NCI-H748 (cell line): ENCODE results near the gene PPIP5K2.
"Not testable (repeated sequence)": the region's sequence is repeated elsewhere in the genome, so short reads cannot be mapped to it uniquely, and the experiment has no call there.

Experiments used
- DNase-seq: peaks from one replicate; lab custom pipeline; 2025; ENCODE audit not compliant: unreplicated experiment; lab: John Stamatoyannopoulos, UW

The PPIP5K2 gene

GRCh38 chr5:103120607-103121200 lies 603 bp downstream of the PPIP5K2 start:
- peak; percentile 54 for DNase-seq

GRCh38 chr5:103122242-103122641 lies 2.1 kb downstream of the PPIP5K2 start:
- no peak for DNase-seq

GRCh38 chr5:103126557-103126956 lies 6.5 kb downstream of the PPIP5K2 start:
- DNase-seq, result no peak

GRCh38 chr5:103127292-103127817 lies 7.3 kb downstream of the PPIP5K2 start:
- DNase-seq, result no peak

GRCh38 chr5:103128202-103128601 lies 8.1 kb downstream of the PPIP5K2 start:
- DNase-seq, result no peak

- DNase-seq, result no peak
Observed at GRCh38 chr5:103132684-103133083, 12.6 kb downstream of the PPIP5K2 start.

- DNase-seq, result no peak
Observed at GRCh38 chr5:103133231-103133630, 13.1 kb downstream of the PPIP5K2 start.

GRCh38 chr5:103135461-103135860 lies 15.4 kb downstream of the PPIP5K2 start:
- no peak for DNase-seq

- no peak for DNase-seq
Observed at GRCh38 chr5:103138202-103138690, 18.1 kb downstream of the PPIP5K2 start.

GRCh38 chr5:103139264-103139865 lies 19.3 kb downstream of the PPIP5K2 start:
- peak; percentile 69 for DNase-seq

- DNase-seq, result not testable (repeated sequence)
Observed at GRCh38 chr5:103142132-103142531, 22.0 kb downstream of the PPIP5K2 start.

GRCh38 chr5:103145196-103145595 lies 25.1 kb downstream of the PPIP5K2 start:
- no peak for DNase-seq

- DNase-seq, result no peak
Observed at GRCh38 chr5:103148213-103148612, 28.1 kb downstream of the PPIP5K2 start.

GRCh38 chr5:103151156-103151555 lies 31.1 kb downstream of the PPIP5K2 start:
- no peak for DNase-seq

GRCh38 chr5:103166706-103167105 lies 46.6 kb downstream of the PPIP5K2 start:
- DNase-seq, result no peak

GRCh38 chr5:103174147-103174546 lies 54.0 kb downstream of the PPIP5K2 start:
- DNase-seq, result no peak

GRCh38 chr5:103177543-103177942 lies 57.4 kb downstream of the PPIP5K2 start:
- DNase-seq, result no peak

- DNase-seq, result no peak
Observed at GRCh38 chr5:103178167-103178566, 58.1 kb downstream of the PPIP5K2 start.

- no peak for DNase-seq
Observed at GRCh38 chr5:103186152-103186551, 66.1 kb downstream of the PPIP5K2 start.

- DNase-seq, result no peak
Observed at GRCh38 chr5:103188436-103188835, 68.3 kb downstream of the PPIP5K2 start.

GRCh38 chr5:103203226-103203625 lies 83.1 kb downstream of the PPIP5K2 start:
- no peak for DNase-seq

- DNase-seq, result not testable (repeated sequence)
Observed at GRCh38 chr5:103204990-103205389, 84.9 kb downstream of the PPIP5K2 start.
